Cardiac fibroblast (primary cell): ENCODE data around the gene PRR33.

Experiments
- DNase-seq, 2 donors: peaks; one replicate each; pipeline versions ENCODE4 v3.0.0 to v3.0.0-alpha.2; 2010; ENCODE audit warnings: low read depth in 2 of 2
- H3K4me3 ChIP-seq, 2 donors: replicated peaks in 1 of 2; 1 replicate in 1 of 2; 2 replicates in 1 of 2; pipeline ENCODE4 v1.5.1; 2011; ENCODE audit warnings: low read depth in 2 of 2, low read length in 2 of 2, mild to moderate bottlenecking in 2 of 2, moderate library complexity in 1 of 2
- TF ChIP-seq, protein P1 (sequence below): IDR thresholded peaks from one replicate; pipeline ENCODE4 v1.5.1; 2011; ENCODE audit warnings: low read depth, mild to moderate bottlenecking, low read length, inconsistent platforms

The PRR33 gene

GRCh38 chr11:1936072-1936780, 44.5 kb upstream of the PRR33 start:
- no peak overlapping the region for H3K4me3 ChIP-seq
- no peak for DNase-seq
- TF ChIP-seq, protein P1, sequence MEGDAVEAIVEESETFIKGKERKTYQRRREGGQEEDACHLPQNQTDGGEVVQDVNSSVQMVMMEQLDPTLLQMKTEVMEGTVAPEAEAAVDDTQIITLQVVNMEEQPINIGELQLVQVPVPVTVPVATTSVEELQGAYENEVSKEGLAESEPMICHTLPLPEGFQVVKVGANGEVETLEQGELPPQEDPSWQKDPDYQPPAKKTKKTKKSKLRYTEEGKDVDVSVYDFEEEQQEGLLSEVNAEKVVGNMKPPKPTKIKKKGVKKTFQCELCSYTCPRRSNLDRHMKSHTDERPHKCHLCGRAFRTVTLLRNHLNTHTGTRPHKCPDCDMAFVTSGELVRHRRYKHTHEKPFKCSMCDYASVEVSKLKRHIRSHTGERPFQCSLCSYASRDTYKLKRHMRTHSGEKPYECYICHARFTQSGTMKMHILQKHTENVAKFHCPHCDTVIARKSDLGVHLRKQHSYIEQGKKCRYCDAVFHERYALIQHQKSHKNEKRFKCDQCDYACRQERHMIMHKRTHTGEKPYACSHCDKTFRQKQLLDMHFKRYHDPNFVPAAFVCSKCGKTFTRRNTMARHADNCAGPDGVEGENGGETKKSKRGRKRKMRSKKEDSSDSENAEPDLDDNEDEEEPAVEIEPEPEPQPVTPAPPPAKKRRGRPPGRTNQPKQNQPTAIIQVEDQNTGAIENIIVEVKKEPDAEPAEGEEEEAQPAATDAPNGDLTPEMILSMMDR = no peak

- TF ChIP-seq, protein P1 = no peak
- H3K4me3 ChIP-seq = no peak overlapping the region
- DNase-seq = no peak
These were observed 43.7 kb upstream of the PRR33 start for GRCh38 chr11:1935156-1936071.

- no peak overlapping the region for H3K4me3 ChIP-seq
- no peak for DNase-seq
- TF ChIP-seq, protein P1 = no peak
These were observed 42.9 kb upstream of the PRR33 start for GRCh38 chr11:1934335-1935155.

DNA sequence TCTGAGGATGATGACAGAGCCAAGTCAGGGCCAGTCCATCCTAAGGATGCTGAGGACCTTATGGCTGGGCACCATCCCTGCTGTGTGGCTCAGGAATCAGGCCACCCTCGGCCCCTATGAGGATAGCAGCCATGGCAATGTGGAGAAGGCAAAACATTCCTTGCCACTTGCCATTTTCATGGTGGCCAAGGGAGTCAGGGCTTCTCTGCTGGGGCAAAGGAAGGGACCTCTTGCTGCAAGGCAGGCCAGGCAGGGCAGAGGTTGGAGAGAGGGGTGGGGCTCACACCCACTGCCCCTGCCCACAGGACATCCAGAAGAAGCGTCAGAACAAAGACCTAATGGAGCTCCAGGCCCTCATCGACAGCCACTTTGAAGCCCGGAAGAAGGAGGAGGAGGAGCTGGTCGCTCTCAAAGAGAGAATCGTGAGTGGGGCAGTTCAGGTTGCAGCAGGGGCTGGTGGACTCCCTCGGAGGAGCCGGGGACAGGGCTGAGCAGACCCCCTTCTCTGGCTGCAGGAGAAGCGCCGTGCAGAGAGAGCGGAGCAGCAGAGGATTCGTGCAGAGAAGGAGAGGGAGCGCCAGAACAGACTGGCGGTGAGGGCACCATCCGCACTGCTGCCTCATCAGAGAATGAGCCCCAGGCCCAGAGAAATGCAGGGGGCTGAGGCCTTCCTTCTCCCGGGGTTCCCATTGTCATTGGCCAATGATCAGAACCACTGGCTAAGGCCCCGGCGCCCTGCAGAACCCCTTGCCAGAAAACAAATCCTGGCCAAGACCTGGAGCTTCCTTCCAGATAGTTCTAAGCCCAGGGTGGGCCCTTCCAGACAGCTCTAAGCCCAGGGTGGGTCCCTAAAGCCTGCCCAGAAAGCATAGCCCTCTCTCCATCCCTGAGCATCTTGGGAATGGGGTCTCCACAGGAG, 42.0 kb upstream of the PRR33 start:
- TF ChIP-seq, protein P1 = no peak
- H3K4me3 ChIP-seq = no peak overlapping the region
- DNase-seq = no peak

DNA sequence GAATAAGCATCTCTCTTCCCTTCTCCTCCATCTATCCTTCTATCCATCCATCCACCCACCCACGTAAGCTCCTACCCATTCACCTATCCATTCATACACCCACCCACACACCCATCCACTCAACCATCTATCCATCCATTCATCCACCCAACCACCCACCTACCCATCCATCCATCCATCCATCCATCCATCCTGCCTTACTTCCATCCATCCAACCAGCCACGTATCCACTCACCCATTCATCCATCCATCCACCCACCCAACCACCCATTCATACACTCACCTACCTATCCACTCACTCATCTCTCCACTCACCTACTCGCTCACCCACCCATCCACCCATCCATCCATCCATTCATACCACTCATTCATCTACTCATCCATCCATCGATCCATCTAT, 41.0 kb upstream of the PRR33 start:
- TF ChIP-seq, protein P1 = no peak
- H3K4me3 ChIP-seq = no peak overlapping the region
- DNase-seq = no peak

DNA sequence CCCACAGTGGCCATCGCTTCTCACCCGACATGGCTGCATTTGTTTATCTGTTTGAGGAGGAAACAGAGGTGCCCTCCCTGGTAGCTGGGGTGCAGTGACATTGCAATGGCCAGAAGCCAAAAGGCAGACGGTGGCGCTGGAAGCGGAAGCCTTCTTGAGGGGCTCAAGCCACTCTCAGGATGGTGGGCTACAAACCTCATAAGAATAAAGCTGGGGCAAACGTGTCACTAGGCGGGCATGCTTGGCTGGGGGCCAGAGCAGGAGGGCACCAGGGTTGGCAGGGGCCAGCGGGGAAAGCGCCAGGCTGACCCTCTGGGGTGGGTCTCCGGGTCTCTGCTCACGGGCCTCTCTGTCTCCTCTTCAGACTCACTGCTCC, 40.4 kb upstream of the PRR33 start:
- TF ChIP-seq, protein P1 = no peak
- H3K4me3 ChIP-seq = no peak overlapping the region
- no peak for DNase-seq
